ENCODE measurements around the gene EYA2.

- TF ChIP-seq CTCF (IDR thresholded peaks at IDR 0.05), result no peak
- TF ChIP-seq POLR2AphosphoS5 (IDR thresholded peaks at IDR 0.05), result no peak
- no peak for TF ChIP-seq EP300 (IDR thresholded peaks at IDR 0.05)
These were observed 231.3 kb downstream of the EYA2 start for GRCh38 chr20:47125758-47126591.

Measured in sigmoid colon (tissue), 4 donors.